Measurements from ENCODE around the gene BRWD1. TPM values are rescaled to one million over a fixed set of nuclear protein-coding genes. Genes with fewer than 3 reads are reported as not detected.

BRWD1 gene
- total and polyA plus RNA-seq, 7 donors: 8.3 to 92.5 (median 53.5) TPM

DNA sequence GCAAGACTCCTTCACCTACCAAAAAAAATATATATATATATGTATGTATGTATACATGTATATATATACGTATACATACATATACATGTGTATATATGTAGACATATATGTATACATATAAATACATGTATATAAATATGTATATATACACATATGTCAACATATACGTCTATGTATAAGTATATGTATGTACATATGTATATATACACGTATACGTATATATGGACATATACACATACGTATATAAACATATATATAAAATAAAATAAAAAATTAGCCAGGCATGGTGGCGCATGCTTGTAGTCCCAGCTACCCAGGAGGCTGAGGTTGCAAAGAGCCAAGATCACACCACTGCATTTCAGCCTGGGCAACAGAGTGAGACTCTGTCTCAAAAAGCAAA lies 31.6 kb downstream of the BRWD1 start:
- no peak for TF ChIP-seq EP300 (IDR thresholded peaks at IDR 0.05)
- no peak for TF ChIP-seq POLR2A (IDR thresholded peaks at IDR 0.05)
- TF ChIP-seq POLR2AphosphoS5 (IDR thresholded peaks at IDR 0.05): no peak
- TF ChIP-seq, protein P1, sequence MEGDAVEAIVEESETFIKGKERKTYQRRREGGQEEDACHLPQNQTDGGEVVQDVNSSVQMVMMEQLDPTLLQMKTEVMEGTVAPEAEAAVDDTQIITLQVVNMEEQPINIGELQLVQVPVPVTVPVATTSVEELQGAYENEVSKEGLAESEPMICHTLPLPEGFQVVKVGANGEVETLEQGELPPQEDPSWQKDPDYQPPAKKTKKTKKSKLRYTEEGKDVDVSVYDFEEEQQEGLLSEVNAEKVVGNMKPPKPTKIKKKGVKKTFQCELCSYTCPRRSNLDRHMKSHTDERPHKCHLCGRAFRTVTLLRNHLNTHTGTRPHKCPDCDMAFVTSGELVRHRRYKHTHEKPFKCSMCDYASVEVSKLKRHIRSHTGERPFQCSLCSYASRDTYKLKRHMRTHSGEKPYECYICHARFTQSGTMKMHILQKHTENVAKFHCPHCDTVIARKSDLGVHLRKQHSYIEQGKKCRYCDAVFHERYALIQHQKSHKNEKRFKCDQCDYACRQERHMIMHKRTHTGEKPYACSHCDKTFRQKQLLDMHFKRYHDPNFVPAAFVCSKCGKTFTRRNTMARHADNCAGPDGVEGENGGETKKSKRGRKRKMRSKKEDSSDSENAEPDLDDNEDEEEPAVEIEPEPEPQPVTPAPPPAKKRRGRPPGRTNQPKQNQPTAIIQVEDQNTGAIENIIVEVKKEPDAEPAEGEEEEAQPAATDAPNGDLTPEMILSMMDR (IDR thresholded peaks at IDR 0.05): no peak
- no peaks in the 10 kb centered on the region for H3K27me3 ChIP-seq
- H3K27ac ChIP-seq: no peak overlapping the region
- H3K9me3 ChIP-seq: no peaks in the 10 kb centered on the region
- H3K4me3 ChIP-seq: no peak overlapping the region
- 96 to 97% methylated on average over 6 of the region's 6 CpGs for whole genome bisulfite sequencing, 2 donors
- H3K36me3 ChIP-seq: peaks cover 0 to 57% (median 9%) of the 10 kb centered on the region in 4 donors
- intact Hi-C loops (cut with DNase I): no loop called here
- no peak for DNase-seq
- H3K4me1 ChIP-seq: no peaks in the 10 kb centered on the region

DNA sequence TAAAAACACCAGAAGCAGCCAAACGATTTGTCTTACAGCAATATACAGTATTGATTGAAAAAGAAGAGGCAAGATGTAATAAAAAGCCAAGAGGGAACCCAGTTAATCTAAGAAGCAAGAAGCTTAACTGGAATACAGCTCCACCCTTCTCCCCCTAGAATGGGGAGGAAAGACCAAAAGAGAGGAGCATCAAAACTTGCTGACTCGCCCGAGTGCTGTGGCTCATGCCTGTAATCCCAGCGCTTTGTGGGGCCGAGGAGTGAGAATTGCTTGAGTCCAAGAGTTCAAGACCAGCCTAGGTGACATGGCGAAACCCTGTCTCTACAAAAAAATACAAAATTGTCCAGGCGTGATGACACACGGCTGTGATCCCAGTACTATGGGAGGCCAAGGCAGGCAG lies 32.2 kb downstream of the BRWD1 start:
- peaks cover 0 to 61% (median 9%) of the 10 kb centered on the region in 4 donors for H3K36me3 ChIP-seq

DNA sequence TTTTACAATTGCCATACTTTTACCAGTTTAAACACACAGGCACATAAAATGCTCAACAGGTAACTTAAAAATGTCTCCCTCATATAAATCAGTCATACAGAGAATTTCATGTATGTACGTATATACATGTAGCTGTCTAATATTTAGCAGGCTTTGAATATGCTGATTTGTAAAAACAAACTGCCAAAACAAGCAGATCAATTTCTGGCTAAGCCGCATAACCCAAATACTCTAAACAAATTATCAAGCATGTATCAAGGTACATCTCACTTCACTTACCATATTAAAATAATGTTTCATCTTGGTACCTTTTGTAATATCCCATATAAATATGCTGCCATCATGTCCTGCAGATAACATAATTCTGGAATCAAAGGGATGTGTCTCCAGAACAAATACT lies 43.8 kb downstream of the BRWD1 start:
- Histone ChIP-seq H3K36me3 (peaks cover 0 to 88% (median 24%) of the 10 kb centered on the region in 4 donors), H3K27ac (no peak overlapping the region), H3K27me3 (no peaks in the 10 kb centered on the region), H3K9me3 (no peaks in the 10 kb centered on the region), H3K4me1 (no peaks in the 10 kb centered on the region), H3K4me3 (no peak overlapping the region)
- no peak for TF ChIP-seq POLR2AphosphoS5 (IDR thresholded peaks at IDR 0.05)
- no peak for TF ChIP-seq EP300 (IDR thresholded peaks at IDR 0.05)
- TF ChIP-seq, protein P1 (IDR thresholded peaks at IDR 0.05): no peak
- TF ChIP-seq POLR2A (IDR thresholded peaks at IDR 0.05): no peak
- intact Hi-C loops (cut with DNase I): no loop called here
- no peak for DNase-seq
- 93 to 94% methylated on average over 2 of the region's 2 CpGs for WGBS, 2 donors

More for the DNA sequence above, 32.2 kb downstream of the BRWD1 start:
- Histone ChIP-seq H3K4me1 (no peaks in the 10 kb centered on the region), H3K27ac (no peak overlapping the region), H3K4me3 (no peak overlapping the region), H3K27me3 (no peaks in the 10 kb centered on the region), H3K9me3 (no peaks in the 10 kb centered on the region)
- intact Hi-C loops (cut with DNase I): no loop called here
- DNase-seq: no peak
- 93% methylated on average over 8 of the region's 8 CpGs for WGBS, 2 donors
- TF ChIP-seq POLR2A (IDR thresholded peaks at IDR 0.05): no peak
- TF ChIP-seq EP300 (IDR thresholded peaks at IDR 0.05): no peak
- TF ChIP-seq POLR2AphosphoS5 (IDR thresholded peaks at IDR 0.05): no peak
- TF ChIP-seq, protein P1 (IDR thresholded peaks at IDR 0.05): no peak

DNA sequence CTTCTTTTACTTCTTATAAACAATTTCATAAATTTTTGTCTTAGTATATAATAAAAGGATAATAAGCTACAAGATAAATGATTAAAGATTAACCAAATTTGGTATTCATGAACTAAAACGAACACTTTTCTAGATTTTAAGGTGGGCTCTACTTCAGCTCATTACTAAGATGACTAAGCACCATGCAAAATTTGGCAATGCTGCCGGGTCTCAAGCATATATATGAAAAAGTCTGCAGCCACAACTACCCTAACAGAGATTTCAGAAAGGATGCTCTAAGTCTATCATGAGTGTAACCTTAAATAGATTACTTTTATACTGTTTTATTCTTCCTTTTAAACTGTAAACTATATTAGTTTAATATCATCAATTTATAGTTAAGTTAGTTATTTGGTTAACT lies 47.8 kb downstream of the BRWD1 start:
- intact Hi-C loops (cut with DNase I): no loop called here
- H3K4me1 ChIP-seq: no peaks in the 10 kb centered on the region
- no peaks in the 10 kb centered on the region for H3K9me3 ChIP-seq
- 37 to 40% methylated on average over 2 of the region's 2 CpGs for WGBS, 2 donors
- TF ChIP-seq POLR2AphosphoS5 (IDR thresholded peaks at IDR 0.05) (no peak), EP300 (IDR thresholded peaks at IDR 0.05) (no peak), POLR2A (IDR thresholded peaks at IDR 0.05) (no peak)
- TF ChIP-seq, protein P1 (IDR thresholded peaks at IDR 0.05): no peak
- DNase-seq: no peak
- no peak overlapping the region for H3K4me3 ChIP-seq
- peaks cover 4 to 93% (median 22%) of the 10 kb centered on the region in 4 donors for H3K36me3 ChIP-seq
- no peak overlapping the region for H3K27ac ChIP-seq
- H3K27me3 ChIP-seq: no peaks in the 10 kb centered on the region

DNA sequence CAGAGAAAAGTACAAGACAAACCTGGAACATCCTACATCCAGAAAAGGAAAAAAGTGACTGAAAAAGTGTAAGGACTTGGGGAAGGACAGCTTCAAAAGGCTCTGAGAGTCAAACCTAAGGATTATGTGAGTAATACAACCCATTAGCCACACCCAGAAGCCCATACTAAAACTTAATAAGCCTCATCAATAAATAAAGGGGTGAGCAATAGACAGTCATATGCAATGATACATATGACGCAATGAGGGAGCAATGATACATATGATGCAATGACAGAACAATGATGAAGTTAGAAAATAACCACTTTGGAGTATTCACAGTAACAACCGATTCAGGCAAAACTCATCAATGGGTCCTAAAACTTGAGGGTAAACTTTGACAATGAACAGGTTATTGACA lies 50.1 kb downstream of the BRWD1 start:
- DNase-seq: no peak
- no peaks in the 10 kb centered on the region for H3K9me3 ChIP-seq
- H3K4me1 ChIP-seq: no peaks in the 10 kb centered on the region
- intact Hi-C loops (cut with DNase I): no loop called here
- TF ChIP-seq, protein P1 (IDR thresholded peaks at IDR 0.05): no peak
- TF ChIP-seq POLR2A (IDR thresholded peaks at IDR 0.05) (no peak), POLR2AphosphoS5 (IDR thresholded peaks at IDR 0.05) (no peak), EP300 (IDR thresholded peaks at IDR 0.05) (no peak)
- WGBS, 2 donors: 94 to 97% methylated on average over 2 of the region's 2 CpGs
- no peaks in the 10 kb centered on the region for H3K27me3 ChIP-seq
- no peak overlapping the region for H3K4me3 ChIP-seq
- no peak overlapping the region for H3K27ac ChIP-seq
- peaks cover 4 to 83% (median 16%) of the 10 kb centered on the region in 4 donors for H3K36me3 ChIP-seq

Data from sigmoid colon (tissue), 7 donors.